ENCODE measurements around the gene ROR2.

DNA sequence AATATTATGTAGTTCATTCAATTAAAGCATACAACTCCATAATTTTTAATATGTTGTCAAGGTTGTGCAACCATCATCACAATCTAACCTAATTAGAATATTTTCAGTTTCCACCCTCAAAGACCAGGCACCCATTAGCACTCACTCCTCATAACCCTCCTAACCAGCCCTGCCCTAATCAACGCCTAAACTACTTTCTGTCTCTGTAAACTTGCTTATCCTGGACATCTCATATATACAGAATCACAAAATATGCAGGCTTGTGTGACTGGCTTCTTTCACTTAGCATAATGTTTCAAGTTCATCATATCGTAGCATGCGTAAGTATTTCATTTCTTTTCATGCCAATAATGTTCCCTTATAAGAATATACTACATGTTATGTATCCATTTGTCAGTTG is 391.6 kb downstream of the ROR2 start:
- TF ChIP-seq, protein P1, sequence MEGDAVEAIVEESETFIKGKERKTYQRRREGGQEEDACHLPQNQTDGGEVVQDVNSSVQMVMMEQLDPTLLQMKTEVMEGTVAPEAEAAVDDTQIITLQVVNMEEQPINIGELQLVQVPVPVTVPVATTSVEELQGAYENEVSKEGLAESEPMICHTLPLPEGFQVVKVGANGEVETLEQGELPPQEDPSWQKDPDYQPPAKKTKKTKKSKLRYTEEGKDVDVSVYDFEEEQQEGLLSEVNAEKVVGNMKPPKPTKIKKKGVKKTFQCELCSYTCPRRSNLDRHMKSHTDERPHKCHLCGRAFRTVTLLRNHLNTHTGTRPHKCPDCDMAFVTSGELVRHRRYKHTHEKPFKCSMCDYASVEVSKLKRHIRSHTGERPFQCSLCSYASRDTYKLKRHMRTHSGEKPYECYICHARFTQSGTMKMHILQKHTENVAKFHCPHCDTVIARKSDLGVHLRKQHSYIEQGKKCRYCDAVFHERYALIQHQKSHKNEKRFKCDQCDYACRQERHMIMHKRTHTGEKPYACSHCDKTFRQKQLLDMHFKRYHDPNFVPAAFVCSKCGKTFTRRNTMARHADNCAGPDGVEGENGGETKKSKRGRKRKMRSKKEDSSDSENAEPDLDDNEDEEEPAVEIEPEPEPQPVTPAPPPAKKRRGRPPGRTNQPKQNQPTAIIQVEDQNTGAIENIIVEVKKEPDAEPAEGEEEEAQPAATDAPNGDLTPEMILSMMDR (conservative IDR thresholded peaks at IDR 0.05; ENCODE audit: low read depth in 2 of 2) = no peak
- TF ChIP-seq, protein P2, sequence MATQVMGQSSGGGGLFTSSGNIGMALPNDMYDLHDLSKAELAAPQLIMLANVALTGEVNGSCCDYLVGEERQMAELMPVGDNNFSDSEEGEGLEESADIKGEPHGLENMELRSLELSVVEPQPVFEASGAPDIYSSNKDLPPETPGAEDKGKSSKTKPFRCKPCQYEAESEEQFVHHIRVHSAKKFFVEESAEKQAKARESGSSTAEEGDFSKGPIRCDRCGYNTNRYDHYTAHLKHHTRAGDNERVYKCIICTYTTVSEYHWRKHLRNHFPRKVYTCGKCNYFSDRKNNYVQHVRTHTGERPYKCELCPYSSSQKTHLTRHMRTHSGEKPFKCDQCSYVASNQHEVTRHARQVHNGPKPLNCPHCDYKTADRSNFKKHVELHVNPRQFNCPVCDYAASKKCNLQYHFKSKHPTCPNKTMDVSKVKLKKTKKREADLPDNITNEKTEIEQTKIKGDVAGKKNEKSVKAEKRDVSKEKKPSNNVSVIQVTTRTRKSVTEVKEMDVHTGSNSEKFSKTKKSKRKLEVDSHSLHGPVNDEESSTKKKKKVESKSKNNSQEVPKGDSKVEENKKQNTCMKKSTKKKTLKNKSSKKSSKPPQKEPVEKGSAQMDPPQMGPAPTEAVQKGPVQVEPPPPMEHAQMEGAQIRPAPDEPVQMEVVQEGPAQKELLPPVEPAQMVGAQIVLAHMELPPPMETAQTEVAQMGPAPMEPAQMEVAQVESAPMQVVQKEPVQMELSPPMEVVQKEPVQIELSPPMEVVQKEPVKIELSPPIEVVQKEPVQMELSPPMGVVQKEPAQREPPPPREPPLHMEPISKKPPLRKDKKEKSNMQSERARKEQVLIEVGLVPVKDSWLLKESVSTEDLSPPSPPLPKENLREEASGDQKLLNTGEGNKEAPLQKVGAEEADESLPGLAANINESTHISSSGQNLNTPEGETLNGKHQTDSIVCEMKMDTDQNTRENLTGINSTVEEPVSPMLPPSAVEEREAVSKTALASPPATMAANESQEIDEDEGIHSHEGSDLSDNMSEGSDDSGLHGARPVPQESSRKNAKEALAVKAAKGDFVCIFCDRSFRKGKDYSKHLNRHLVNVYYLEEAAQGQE (IDR thresholded peaks at IDR 0.05; ENCODE audit: unreplicated experiment) = no peak
- no peak for TF ChIP-seq POLR2AphosphoS5 (IDR thresholded peaks at IDR 0.05; ENCODE audit: low read depth)
- no peak for TF ChIP-seq CREB1 (CRISPR knock-in tag; IDR thresholded peaks at IDR 0.05; ENCODE audit: low read depth)
- TF ChIP-seq EZH2 (IDR thresholded peaks at IDR 0.05; ENCODE audit: low read depth, unreplicated experiment) = no peak
- no peak for TF ChIP-seq EZH2phosphoT487 (IDR thresholded peaks at IDR 0.05; ENCODE audit: unreplicated experiment)
- TF ChIP-seq, protein P3, sequence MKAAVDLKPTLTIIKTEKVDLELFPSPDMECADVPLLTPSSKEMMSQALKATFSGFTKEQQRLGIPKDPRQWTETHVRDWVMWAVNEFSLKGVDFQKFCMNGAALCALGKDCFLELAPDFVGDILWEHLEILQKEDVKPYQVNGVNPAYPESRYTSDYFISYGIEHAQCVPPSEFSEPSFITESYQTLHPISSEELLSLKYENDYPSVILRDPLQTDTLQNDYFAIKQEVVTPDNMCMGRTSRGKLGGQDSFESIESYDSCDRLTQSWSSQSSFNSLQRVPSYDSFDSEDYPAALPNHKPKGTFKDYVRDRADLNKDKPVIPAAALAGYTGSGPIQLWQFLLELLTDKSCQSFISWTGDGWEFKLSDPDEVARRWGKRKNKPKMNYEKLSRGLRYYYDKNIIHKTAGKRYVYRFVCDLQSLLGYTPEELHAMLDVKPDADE (IDR thresholded peaks at IDR 0.05) = no peak

All from GM23338 (cell line).